H9 (cell line): ENCODE data around the gene CEP350. TPM values are rescaled to one million over a fixed set of nuclear protein-coding genes. Genes with fewer than 3 reads are reported as not detected.

Experiments
- DNase-seq: peaks from one replicate; pipeline ENCODE4 v3.0.0-alpha.2; 2017
- H2AFZ ChIP-seq: one replicate; pipeline ENCODE4 v1.6.1; 2013; ENCODE audit warnings: mild to moderate bottlenecking, low read length, control low read depth, moderate library complexity
- H2AK5ac ChIP-seq: 2 replicates; pipeline ENCODE4 v1.6.1; 2013; ENCODE audit warnings: low read length, control low read depth, mixed read lengths; ENCODE audit not compliant: insufficient read length
- H2BK120ac ChIP-seq: one replicate; pipeline ENCODE4 v1.6.1; 2013; ENCODE audit warnings: low read depth, mild to moderate bottlenecking, low read length, control low read depth, inconsistent platforms; ENCODE audit not compliant: poor library complexity, severe bottlenecking
- H2BK12ac ChIP-seq: 2 replicates; pipeline ENCODE4 v1.6.1; 2013; ENCODE audit warnings: low read length, control low read depth, mixed read lengths, low read depth; ENCODE audit not compliant: insufficient read length
- H2BK15ac ChIP-seq: 2 replicates; pipeline ENCODE4 v1.6.1; 2013; ENCODE audit warnings: low read depth, low read length, control low read depth
- H2BK20ac ChIP-seq: one replicate; pipeline ENCODE4 v1.6.1; 2013; ENCODE audit warnings: low read depth, mild to moderate bottlenecking, low read length, control low read depth, inconsistent platforms; ENCODE audit not compliant: poor library complexity, severe bottlenecking
- H2BK5ac ChIP-seq: 2 replicates; pipeline ENCODE4 v1.6.1; 2013; ENCODE audit warnings: low read length, control low read depth, mixed read lengths; ENCODE audit not compliant: insufficient read length
- H3K14ac ChIP-seq: 2 replicates; pipeline ENCODE4 v1.6.1; 2013; ENCODE audit warnings: low read length, control low read depth; ENCODE audit not compliant: insufficient read depth
- H3K18ac ChIP-seq: 2 replicates; pipeline ENCODE4 v1.6.1; 2013; ENCODE audit warnings: low read depth, mild to moderate bottlenecking, mixed read lengths, low read length, control low read depth; ENCODE audit not compliant: insufficient read length
- H3K23ac ChIP-seq: 2 replicates; pipeline ENCODE4 v1.6.1; 2013; ENCODE audit warnings: low read length, control low read depth, mixed read lengths, low read depth; ENCODE audit not compliant: insufficient read length
- H3K23me2 ChIP-seq: 2 replicates; pipeline ENCODE4 v1.6.1; 2013; ENCODE audit warnings: low read depth, mild to moderate bottlenecking, mixed read lengths, low read length, control low read depth; ENCODE audit not compliant: insufficient read length, poor library complexity, severe bottlenecking
- H3K27ac ChIP-seq: 2 replicates; pipeline ENCODE4 v1.5.1; 2013; ENCODE audit warnings: low read length, control low read depth, mixed read lengths, low read depth; ENCODE audit not compliant: insufficient read length
- H3K27me3 ChIP-seq: 2 replicates; pipeline ENCODE4 v1.6.1; 2013; ENCODE audit warnings: low read length, control low read depth, inconsistent platforms; ENCODE audit not compliant: insufficient read depth
- H3K4ac ChIP-seq: 2 replicates; pipeline ENCODE4 v1.6.1; 2013; ENCODE audit warnings: low read depth, mild to moderate bottlenecking, control low read depth, inconsistent platforms, low read length, moderate library complexity
- H3K4me1 ChIP-seq: 2 replicates; pipeline ENCODE4 v1.6.1; 2013; ENCODE audit warnings: low read length, control low read depth, inconsistent platforms; ENCODE audit not compliant: insufficient read depth
- H3K4me2 ChIP-seq: 2 replicates; pipeline ENCODE4 v1.6.1; 2013; ENCODE audit warnings: low read length, control low read depth, mixed read lengths; ENCODE audit not compliant: insufficient read length, insufficient read depth
- H3K56ac ChIP-seq: 2 replicates; pipeline ENCODE4 v1.6.1; 2013; ENCODE audit warnings: low read depth, mild to moderate bottlenecking, mixed read lengths, low read length, control low read depth; ENCODE audit not compliant: insufficient read length
- H3K79me1 ChIP-seq: 2 replicates; pipeline ENCODE4 v1.6.1; 2013; ENCODE audit warnings: low read depth, mild to moderate bottlenecking, moderate library complexity, low read length, control low read depth, inconsistent platforms; ENCODE audit not compliant: insufficient read depth, poor library complexity, severe bottlenecking
- H3K79me2 ChIP-seq: 2 replicates; pipeline ENCODE4 v1.6.1; 2013; ENCODE audit warnings: low read length, control low read depth, inconsistent platforms; ENCODE audit not compliant: insufficient read depth
- H3K9ac ChIP-seq: 2 replicates; pipeline ENCODE4 v1.6.1; 2013; ENCODE audit warnings: low read length, control low read depth, mixed read lengths; ENCODE audit not compliant: insufficient read length; ENCODE audit errors: extremely low read depth
- H3K9me3 ChIP-seq: one replicate; pipeline ENCODE4 v1.6.1; 2013; ENCODE audit warnings: low read depth, low read length, inconsistent platforms; ENCODE audit not compliant: control insufficient read depth
- H3T11ph ChIP-seq: one replicate; pipeline ENCODE4 v1.6.1; 2013; ENCODE audit warnings: mild to moderate bottlenecking, low read length, control low read depth, inconsistent platforms
- H4K20me1 ChIP-seq: one replicate; pipeline ENCODE4 v1.6.1; 2013; ENCODE audit not compliant: control insufficient read depth, insufficient read length, insufficient read depth
- H4K5ac ChIP-seq: 2 replicates; pipeline ENCODE4 v1.6.1; 2013; ENCODE audit warnings: low read depth, mild to moderate bottlenecking, mixed read lengths, low read length, control low read depth; ENCODE audit not compliant: insufficient read length
- H4K8ac ChIP-seq: replicated peaks from 2 replicates; pipeline ENCODE4 v1.6.1; 2013; ENCODE audit warnings: low read length, control low read depth, mixed read lengths, low read depth; ENCODE audit not compliant: insufficient read length
- H4K91ac ChIP-seq: 2 replicates; pipeline ENCODE4 v1.6.1; 2013; ENCODE audit warnings: low read depth, mild to moderate bottlenecking, moderate library complexity, mixed read lengths, low read length, control low read depth; ENCODE audit not compliant: insufficient read length
- H3K27ac Mint-ChIP-seq, 3 experiments: 2 replicates in 2 of 3; 3 replicates in 1 of 3; pipeline ENCODE4 v1.8.0; 2020 to 2021; ENCODE audit warnings: mixed read lengths in 3 of 3, mild to moderate bottlenecking in 1 of 3, moderate library complexity in 1 of 3
- H3K27me3 Mint-ChIP-seq: 2 replicates; pipeline ENCODE4 v1.8.0; 2021; ENCODE audit warnings: low read depth, mild to moderate bottlenecking, moderate library complexity, mixed read lengths
- H3K36me3 Mint-ChIP-seq, 3 experiments: 2 replicates in 2 of 3; 3 replicates in 1 of 3; pipeline ENCODE4 v1.8.0; 2020 to 2021; ENCODE audit warnings: low read depth in 3 of 3, mixed read lengths in 3 of 3; ENCODE audit not compliant: insufficient read depth in 1 of 3
- H3K4me1 Mint-ChIP-seq, 2 experiments: 2 replicates each; pipeline ENCODE4 v1.8.0; 2020; ENCODE audit warnings: mixed read lengths in 2 of 2
- H3K4me3 Mint-ChIP-seq, 2 experiments: 2 replicates in 1 of 2; 3 replicates in 1 of 2; pipeline ENCODE4 v1.8.0; 2020 to 2021; ENCODE audit warnings: mild to moderate bottlenecking in 2 of 2, mixed read lengths in 2 of 2, moderate library complexity in 1 of 2
- H3K9me3 Mint-ChIP-seq, 2 experiments: 2 replicates in 1 of 2; 3 replicates in 1 of 2; pipeline ENCODE4 v1.8.0; 2020; ENCODE audit warnings: mild to moderate bottlenecking in 2 of 2, mixed read lengths in 2 of 2, moderate library complexity in 1 of 2
- WGBS: extraction: QIAGEN DNeasy Blood & Tissue Kit; methylation state at CpG from one replicate; pipeline ENCODE4 v1.1.7; 2013; ENCODE audit warnings: missing lambda C conversion rate, low lambda C conversion rate, mixed read lengths; ENCODE audit not compliant: insufficient read length; ENCODE audit errors: extremely low coverage; 5-methylcytosine and 5-hydroxymethylcytosine counted together
- total RNA-seq: library from RNA; stranded (reverse); gene quantifications from 2 replicates; pipeline ENCODE4 v1.2.1, GENCODE V29; 2021
- TF ChIP-seq, protein P1 (sequence below): fragments of 200-600 bp; sonication (generic); conservative IDR thresholded peaks from 3 replicates; pipeline ENCODE4 v1.8.0; 2021; ENCODE audit warnings: antibody characterized with exemption, mild to moderate bottlenecking

CEP350 gene
- total RNA-seq, 1 experiment from 2014 or later = 39.2 TPM

DNA sequence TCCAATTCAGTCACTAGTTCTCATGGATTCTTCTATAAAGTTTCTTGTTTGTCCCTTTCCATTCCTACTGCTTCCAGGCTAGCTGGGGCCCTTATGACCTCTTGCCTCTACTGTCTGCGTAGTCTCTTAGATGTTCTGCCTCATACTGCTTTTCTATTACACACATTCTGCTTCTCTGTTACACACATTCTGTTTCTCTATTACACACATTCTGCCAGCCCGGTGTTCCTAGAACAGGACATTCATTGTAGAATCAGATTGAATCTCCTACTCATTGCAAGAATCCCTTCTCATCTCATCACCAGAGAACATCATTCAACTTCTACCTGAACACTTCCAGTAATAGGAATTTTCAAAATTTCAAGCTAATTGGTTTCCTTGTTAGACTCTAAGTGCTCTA lies 130.7 kb downstream of the CEP350 start:
- peaks cover 7 to 27% (median 21%) of the 10 kb centered on the region in 3 experiments; a peak in 5 of 7 replicates for H3K36me3 Mint-ChIP-seq
- Histone ChIP-seq H3K23me2 (no peaks in the 10 kb centered on the region), H3K79me1 (no peaks in the 10 kb centered on the region), H2BK20ac (no peak overlapping the region), H3K23ac (no peak overlapping the region), H4K91ac (no peak overlapping the region), H3K4me2 (no peak overlapping the region), H3K27me3 (no peaks in the 10 kb centered on the region), H3K79me2 (no peaks in the 10 kb centered on the region), H3K4me1 (no peaks in the 10 kb centered on the region), H3K9ac (no peak overlapping the region), H2BK12ac (no peak overlapping the region), H2AK5ac (no peak overlapping the region), H3T11ph (no peak overlapping the region), H2BK5ac (no peak overlapping the region), H3K18ac (no peak overlapping the region), H2AFZ (no peak overlapping the region), H3K9me3 (no peaks in the 10 kb centered on the region), H3K4ac (no peak overlapping the region), H4K20me1 (no peaks in the 10 kb centered on the region), H3K56ac (no peak overlapping the region), H4K8ac (no peak overlapping the region), H2BK120ac (no peak overlapping the region), H3K14ac (no peak overlapping the region), H2BK15ac (no peak overlapping the region), H4K5ac (no peak overlapping the region), H3K27ac (no peak overlapping the region)
- no peaks in the 10 kb centered on the region for H3K9me3 Mint-ChIP-seq
- H3K27ac Mint-ChIP-seq = no peak overlapping the region
- no CpG with 5 or more reads among the region's 2 CpGs for WGBS
- no peak for DNase-seq
- TF ChIP-seq, protein P1, sequence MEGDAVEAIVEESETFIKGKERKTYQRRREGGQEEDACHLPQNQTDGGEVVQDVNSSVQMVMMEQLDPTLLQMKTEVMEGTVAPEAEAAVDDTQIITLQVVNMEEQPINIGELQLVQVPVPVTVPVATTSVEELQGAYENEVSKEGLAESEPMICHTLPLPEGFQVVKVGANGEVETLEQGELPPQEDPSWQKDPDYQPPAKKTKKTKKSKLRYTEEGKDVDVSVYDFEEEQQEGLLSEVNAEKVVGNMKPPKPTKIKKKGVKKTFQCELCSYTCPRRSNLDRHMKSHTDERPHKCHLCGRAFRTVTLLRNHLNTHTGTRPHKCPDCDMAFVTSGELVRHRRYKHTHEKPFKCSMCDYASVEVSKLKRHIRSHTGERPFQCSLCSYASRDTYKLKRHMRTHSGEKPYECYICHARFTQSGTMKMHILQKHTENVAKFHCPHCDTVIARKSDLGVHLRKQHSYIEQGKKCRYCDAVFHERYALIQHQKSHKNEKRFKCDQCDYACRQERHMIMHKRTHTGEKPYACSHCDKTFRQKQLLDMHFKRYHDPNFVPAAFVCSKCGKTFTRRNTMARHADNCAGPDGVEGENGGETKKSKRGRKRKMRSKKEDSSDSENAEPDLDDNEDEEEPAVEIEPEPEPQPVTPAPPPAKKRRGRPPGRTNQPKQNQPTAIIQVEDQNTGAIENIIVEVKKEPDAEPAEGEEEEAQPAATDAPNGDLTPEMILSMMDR = no peak
- H3K4me3 Mint-ChIP-seq = no peak overlapping the region
- no peaks in the 10 kb centered on the region for H3K27me3 Mint-ChIP-seq
- H3K4me1 Mint-ChIP-seq = no peaks in the 10 kb centered on the region
